ENCODE results near the gene CYTIP. TPM values are rescaled to one million over a fixed set of nuclear protein-coding genes. Genes with fewer than 3 reads are reported as not detected.

Gene CYTIP
- total RNA-seq, 1 donor from 2014 or later: 34.7 TPM

DNA sequence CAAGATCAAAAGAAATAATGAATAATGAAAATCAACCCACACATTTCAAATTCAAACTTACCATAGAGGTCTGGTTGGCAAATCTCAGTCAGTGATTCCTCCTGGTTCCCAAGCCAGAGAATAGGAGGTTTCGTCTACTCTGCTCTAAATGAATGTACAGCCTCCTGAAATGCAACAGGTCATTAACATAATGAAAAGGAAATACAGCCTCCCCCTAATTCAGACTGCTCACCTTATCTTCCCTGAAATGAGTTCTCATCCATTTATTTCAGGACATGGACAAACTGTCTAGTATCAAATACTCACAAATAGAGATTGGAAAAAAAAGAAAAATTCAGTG lies 43.4 kb upstream of the CYTIP start:
- no peak for DNase-seq
- no peak overlapping the region for H3K27ac ChIP-seq
- H3K9me3 ChIP-seq: no peaks in the 10 kb centered on the region
- no peaks in the 10 kb centered on the region for H3K27me3 ChIP-seq
- ATAC-seq: no peak
- intact Hi-C loops (cut with DNase I): no loop called here
- TF ChIP-seq, protein P1, sequence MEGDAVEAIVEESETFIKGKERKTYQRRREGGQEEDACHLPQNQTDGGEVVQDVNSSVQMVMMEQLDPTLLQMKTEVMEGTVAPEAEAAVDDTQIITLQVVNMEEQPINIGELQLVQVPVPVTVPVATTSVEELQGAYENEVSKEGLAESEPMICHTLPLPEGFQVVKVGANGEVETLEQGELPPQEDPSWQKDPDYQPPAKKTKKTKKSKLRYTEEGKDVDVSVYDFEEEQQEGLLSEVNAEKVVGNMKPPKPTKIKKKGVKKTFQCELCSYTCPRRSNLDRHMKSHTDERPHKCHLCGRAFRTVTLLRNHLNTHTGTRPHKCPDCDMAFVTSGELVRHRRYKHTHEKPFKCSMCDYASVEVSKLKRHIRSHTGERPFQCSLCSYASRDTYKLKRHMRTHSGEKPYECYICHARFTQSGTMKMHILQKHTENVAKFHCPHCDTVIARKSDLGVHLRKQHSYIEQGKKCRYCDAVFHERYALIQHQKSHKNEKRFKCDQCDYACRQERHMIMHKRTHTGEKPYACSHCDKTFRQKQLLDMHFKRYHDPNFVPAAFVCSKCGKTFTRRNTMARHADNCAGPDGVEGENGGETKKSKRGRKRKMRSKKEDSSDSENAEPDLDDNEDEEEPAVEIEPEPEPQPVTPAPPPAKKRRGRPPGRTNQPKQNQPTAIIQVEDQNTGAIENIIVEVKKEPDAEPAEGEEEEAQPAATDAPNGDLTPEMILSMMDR (IDR thresholded peaks at IDR 0.05): no peak
- H3K4me3 ChIP-seq: no peak overlapping the region
- no peaks in the 10 kb centered on the region for H3K36me3 ChIP-seq
- peaks cover 3% of the 10 kb centered on the region for H3K4me1 ChIP-seq

DNA sequence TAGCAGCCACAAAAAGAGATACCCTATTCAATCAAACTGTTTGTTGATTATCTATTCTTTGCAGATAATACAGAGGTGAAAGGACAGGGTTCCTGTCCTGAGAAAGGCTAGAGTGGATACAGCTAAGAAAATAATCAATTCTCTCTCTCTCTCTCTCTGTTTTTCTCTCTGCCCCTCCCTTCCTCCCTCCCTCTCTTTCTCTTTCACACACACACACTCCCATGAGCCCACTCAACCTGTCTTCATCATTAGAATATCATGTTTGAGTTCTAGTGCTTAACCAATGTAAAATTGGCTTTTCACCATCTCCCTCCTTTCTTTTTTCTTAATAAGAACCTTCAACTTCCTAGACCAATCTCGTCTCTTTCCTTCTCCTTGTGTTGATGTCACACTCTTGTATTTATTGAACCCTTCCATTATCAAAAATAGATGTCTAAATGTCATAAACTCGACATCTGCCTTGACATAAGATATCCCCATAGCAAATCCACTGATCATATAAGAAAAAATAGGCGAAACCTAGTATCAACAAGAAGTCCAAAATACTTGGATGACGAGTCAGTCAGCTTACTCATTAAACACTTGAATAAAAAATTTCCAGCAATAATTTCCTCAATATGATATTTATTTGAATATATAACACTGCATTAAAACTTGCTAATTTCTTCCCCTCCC lies 42.8 kb upstream of the CYTIP start:
- Histone ChIP-seq H3K27ac (no peak overlapping the region), H3K4me1 (no peaks in the 10 kb centered on the region), H3K4me3 (no peak overlapping the region), H3K36me3 (no peaks in the 10 kb centered on the region), H3K9me3 (no peaks in the 10 kb centered on the region), H3K27me3 (no peaks in the 10 kb centered on the region)
- TF ChIP-seq, protein P1 (IDR thresholded peaks at IDR 0.05): no peak
- intact Hi-C loops (cut with DNase I): no loop called here
- DNase-seq (no peak), ATAC-seq (no peak)

DNA sequence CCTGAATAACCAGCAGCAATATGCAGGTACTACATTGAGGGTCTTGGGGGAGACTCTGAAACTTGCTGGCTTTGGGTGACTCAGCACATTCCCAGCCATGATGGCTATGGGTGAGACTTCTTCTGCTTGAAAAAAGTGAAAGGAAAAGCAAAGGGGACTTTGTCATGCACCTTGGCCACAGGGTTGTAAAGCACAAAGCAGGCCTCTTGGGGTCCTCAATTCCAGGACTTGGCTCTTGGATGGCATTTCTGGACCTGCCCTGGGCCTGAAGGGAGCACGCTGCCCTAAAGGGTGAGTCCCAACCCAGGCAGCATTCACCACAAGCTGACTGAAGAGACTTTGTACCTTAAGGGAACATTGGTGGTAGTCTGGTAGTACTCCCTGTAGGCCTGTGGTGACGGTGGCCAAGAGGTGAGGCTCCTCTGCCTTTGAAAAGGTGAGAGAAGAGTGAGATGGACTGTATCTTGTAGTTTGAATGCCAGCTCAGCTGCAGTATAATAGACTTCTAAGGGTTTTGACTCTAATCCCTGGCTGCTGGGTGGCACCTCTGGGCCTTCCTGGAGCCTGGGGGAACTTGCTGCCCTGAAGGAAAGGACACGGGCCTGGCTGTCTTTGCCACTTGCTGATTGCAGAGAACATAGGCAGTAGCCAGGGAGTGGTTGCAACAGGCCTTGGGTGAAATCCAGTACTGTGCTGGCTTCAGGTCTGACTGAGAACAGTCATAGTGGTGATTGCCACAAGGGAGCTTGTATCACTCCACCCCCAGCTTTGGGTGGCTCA lies 36.5 kb upstream of the CYTIP start:
- TF ChIP-seq, protein P1 (IDR thresholded peaks at IDR 0.05): no peak
- ATAC-seq: peak; percentile 91
- intact Hi-C loops (cut with DNase I): no loop called here
- Histone ChIP-seq H3K27ac (no peak overlapping the region), H3K4me3 (no peak overlapping the region), H3K27me3 (no peaks in the 10 kb centered on the region), H3K9me3 (no peaks in the 10 kb centered on the region), H3K4me1 (no peaks in the 10 kb centered on the region), H3K36me3 (no peaks in the 10 kb centered on the region)
- DNase-seq: peak; percentile 70

DNA sequence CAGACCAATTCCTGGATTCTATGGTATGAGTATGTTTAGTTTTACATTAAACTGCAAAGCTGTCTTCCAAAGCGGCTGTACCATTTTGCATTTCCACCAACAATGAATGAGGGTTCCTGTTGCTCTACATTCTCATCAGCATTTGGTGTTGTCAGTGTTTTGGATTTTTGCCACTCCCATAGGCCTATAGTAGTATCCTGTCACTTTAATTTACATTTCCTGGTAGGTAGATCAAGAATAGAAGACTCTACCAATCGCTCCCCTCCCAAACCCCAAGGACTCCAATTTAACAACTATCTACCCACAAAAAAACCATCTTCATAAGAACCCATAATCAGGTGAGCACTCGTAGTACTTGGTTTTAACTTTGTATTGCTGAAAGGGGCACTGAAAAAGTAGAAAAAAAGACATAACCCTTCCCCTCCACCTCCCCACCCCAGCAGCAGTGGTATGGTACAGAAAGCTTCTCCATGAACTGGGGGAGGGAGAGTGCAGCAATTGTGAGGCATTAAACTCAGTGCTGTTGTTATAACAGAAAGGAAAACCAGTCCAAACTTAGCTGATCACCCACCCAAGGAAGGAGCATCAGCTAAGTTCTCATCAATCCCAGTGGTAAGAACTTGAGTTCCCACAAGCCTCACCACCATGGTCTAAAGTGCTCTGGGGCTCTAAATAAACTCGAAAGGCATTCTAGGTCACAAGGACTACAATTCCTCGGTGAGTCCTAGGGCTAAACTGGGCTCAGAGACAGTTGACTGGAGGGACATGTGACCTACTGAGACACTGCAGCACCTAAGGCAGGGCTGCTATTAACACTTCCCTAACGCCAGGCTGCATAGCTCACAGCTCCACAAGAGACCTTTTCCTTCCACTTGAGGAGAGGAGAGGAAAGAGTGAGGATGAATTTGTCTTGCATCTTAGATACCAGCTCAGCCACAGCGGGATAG lies 35.5 kb upstream of the CYTIP start:
- peak; percentile 68 for ATAC-seq
- Histone ChIP-seq H3K27me3 (no peaks in the 10 kb centered on the region), H3K9me3 (no peaks in the 10 kb centered on the region), H3K27ac (no peak overlapping the region), H3K4me1 (no peaks in the 10 kb centered on the region), H3K4me3 (no peak overlapping the region), H3K36me3 (no peaks in the 10 kb centered on the region)
- no peak for DNase-seq
- TF ChIP-seq, protein P1 (IDR thresholded peaks at IDR 0.05): no peak
- intact Hi-C loops (cut with DNase I): no loop called here

DNA sequence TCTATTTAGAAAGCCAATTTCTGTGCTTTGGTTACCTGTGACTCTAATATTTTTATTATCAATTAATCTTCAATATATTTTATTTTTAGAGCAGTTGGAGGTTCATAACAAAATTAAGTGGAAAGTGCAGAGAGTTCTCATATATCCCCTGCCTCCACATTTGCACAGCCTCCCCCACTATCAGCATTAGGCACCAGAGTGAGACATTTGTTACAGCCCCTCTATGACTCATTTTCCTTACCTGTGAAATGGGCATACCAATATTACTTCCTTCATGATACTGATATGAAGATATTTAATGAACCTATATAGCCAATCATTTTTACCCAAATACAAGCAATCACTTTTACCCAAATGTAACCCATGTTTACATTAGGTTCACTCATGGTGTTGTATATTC lies 34.0 kb upstream of the CYTIP start:
- TF ChIP-seq, protein P1 (IDR thresholded peaks at IDR 0.05): no peak
- intact Hi-C loops (cut with DNase I): no loop called here
- H3K4me1 ChIP-seq: no peaks in the 10 kb centered on the region

More for the DNA sequence above, 34.0 kb upstream of the CYTIP start:
- Histone ChIP-seq H3K9me3 (no peaks in the 10 kb centered on the region), H3K27ac (no peak overlapping the region), H3K36me3 (no peaks in the 10 kb centered on the region), H3K27me3 (no peaks in the 10 kb centered on the region), H3K4me3 (no peak overlapping the region)
- DNase-seq: no peak
- no peak for ATAC-seq

Data from upper lobe of right lung (tissue), 1 donor.